HCT116 (cell line): ENCODE measurements around the gene GALNS. TPM values are rescaled to one million over a fixed set of nuclear protein-coding genes. Genes with fewer than 3 reads are reported as not detected.

Experiments used
- ATAC-seq: fragments of 200-7000 bp; cut with Tn5 transposase; 2 replicates; pipeline ENCODE4 v1.9.1; 2020; ENCODE audit warnings: mild to moderate bottlenecking, moderate library complexity
- BruUV-seq: library from RNA; stranded (reverse); fragments of 400-500 nt; replicated peaks from 2 replicates; lab custom pipeline; 2021; lab: Mats Ljungman, UMichigan
- CTCF ChIA-PET: fragments of 300-600 bp; sonication (Branson Sonifier 250); formaldehyde crosslinking; loops from one replicate; lab custom pipeline; 2021; ENCODE audit warnings: antibody characterized with exemption; lab: Charles Lee
- POLR2A ChIA-PET: fragments of 300-600, 350-600 bp; sonication (Branson Sonifier 250); formaldehyde crosslinking; loops from one replicate; lab custom pipeline; 2021; ENCODE audit warnings: antibody characterized with exemption; lab: Charles Lee
- RAD21 ChIA-PET, 2 experiments: fragments of 300-600 bp; sonication (Branson Sonifier 250); formaldehyde crosslinking; loops; one replicate each; lab custom pipeline; 2023; ENCODE audit warnings: low total read pairs in 2 of 2; ENCODE audit not compliant: uncharacterized antibody in 2 of 2, unreplicated experiment in 2 of 2, low non-redundant PET in 1 of 2; lab: Charles Lee
- DNase-seq: peaks from one replicate; pipeline ENCODE4 v3.0.0-alpha.2; 2010; ENCODE audit warnings: low read depth, low spot score
- H2AFZ ChIP-seq: fragments of 200-600 bp; shearing (Covaris generic), sonication (generic); 2 replicates; pipeline ENCODE4 v1.6.1; 2017; ENCODE audit warnings: low read depth, mixed run types, mixed read lengths, antibody characterized with exemption, low read length; ENCODE audit not compliant: poor library complexity, severe bottlenecking
- H3K27ac ChIP-seq: 2 replicates; pipeline ENCODE4 v1.5.1; 2012; ENCODE audit warnings: low read depth, low read length
- H3K27me3 ChIP-seq: fragments of 200-600 bp; sonication (generic); 2 replicates; pipeline ENCODE4 v1.6.1; 2016; ENCODE audit warnings: mixed run types, low read length, mixed read lengths; ENCODE audit not compliant: insufficient read depth
- H3K36me3 ChIP-seq, 2 experiments: fragments of 200-500 bp in 1 of 2; fragments of 200-600 bp in 1 of 2; sonication (Bioruptor generic) in 1 of 2; sonication (generic) in 1 of 2; 2 replicates each; pipeline versions ENCODE4 v1.5.1 to v1.6.1; 2014 to 2016; ENCODE audit warnings: low read length in 2 of 2, inconsistent platforms in 1 of 2, mixed read lengths in 1 of 2, mixed run types in 1 of 2; ENCODE audit not compliant: insufficient read depth in 2 of 2, control insufficient read depth in 1 of 2
- H3K4me1 ChIP-seq, 2 experiments: fragments of 200-600 bp in 1 of 2; sonication (generic) in 1 of 2; 2 replicates each; pipeline versions ENCODE4 v1.5.1 to v1.6.1; 2012 to 2017; ENCODE audit warnings: low read length in 2 of 2, inconsistent platforms in 1 of 2, mild to moderate bottlenecking in 1 of 2, mixed read lengths in 1 of 2, mixed run types in 1 of 2, moderate library complexity in 1 of 2; ENCODE audit not compliant: insufficient read depth in 2 of 2, control insufficient read depth in 1 of 2
- H3K4me2 ChIP-seq: fragments of 200-600 bp; sonication (generic); 2 replicates; pipeline ENCODE4 v1.6.1; 2017; ENCODE audit warnings: mixed run types, low read length, mixed read lengths
- H3K4me3 ChIP-seq, 2 experiments: fragments of 200-600 bp in 1 of 2; sonication (generic) in 1 of 2; replicated peaks in 1 of 2; 2 replicates each; pipeline ENCODE4 v1.5.1; 2011 to 2016; ENCODE audit warnings: low read length in 2 of 2, control low read depth in 1 of 2, low read depth in 1 of 2, mild to moderate bottlenecking in 1 of 2, mixed read lengths in 1 of 2, mixed run types in 1 of 2
- H3K79me2 ChIP-seq: fragments of 200-600 bp; sonication (generic); 2 replicates; pipeline ENCODE4 v1.6.1; 2017; ENCODE audit warnings: mild to moderate bottlenecking, mixed run types, low read length, moderate library complexity, mixed read lengths; ENCODE audit not compliant: insufficient read depth
- H3K9ac ChIP-seq: fragments of 200-600 bp; sonication (generic); 2 replicates; pipeline ENCODE4 v1.6.1; 2016; ENCODE audit warnings: low read length, mixed read lengths
- H3K9me2 ChIP-seq: fragments of 200-600 bp; sonication (generic), shearing (Covaris generic); 2 replicates; pipeline ENCODE4 v1.6.1; 2017; ENCODE audit warnings: mixed run types, mild to moderate bottlenecking, moderate library complexity; ENCODE audit not compliant: insufficient read depth
- H3K9me3 ChIP-seq, 2 experiments: fragments of 200-500 bp in 1 of 2; fragments of 200-600 bp in 1 of 2; sonication (Bioruptor generic) in 1 of 2; sonication (generic) in 1 of 2; 2 replicates each; pipeline ENCODE4 v1.6.1; 2014 to 2017; ENCODE audit warnings: low read length in 2 of 2, mixed read lengths in 2 of 2, inconsistent platforms in 1 of 2, low read depth in 1 of 2, mild to moderate bottlenecking in 1 of 2, mixed run types in 1 of 2, moderate library complexity in 1 of 2; ENCODE audit not compliant: control insufficient read depth in 1 of 2, insufficient read depth in 1 of 2
- H4K20me1 ChIP-seq: fragments of 200-600 bp; sonication (generic), shearing (Covaris generic); 2 replicates; pipeline ENCODE4 v1.6.1; 2017; ENCODE audit warnings: mixed run types, mild to moderate bottlenecking, moderate library complexity; ENCODE audit not compliant: insufficient read depth
- CBX3 ChIP-seq: IDR thresholded peaks from 2 replicates; pipeline ENCODE4 v1.6.1; 2012; ENCODE audit warnings: low read depth
- FOSL1 ChIP-seq: IDR thresholded peaks from 2 replicates; pipeline ENCODE4 v1.6.1; 2012; ENCODE audit warnings: low read depth
- JUND ChIP-seq: IDR thresholded peaks from 2 replicates; pipeline ENCODE4 v1.6.1; 2012
- RAD21 ChIP-seq: IDR thresholded peaks from 2 replicates; pipeline ENCODE4 v1.6.1; 2012; ENCODE audit warnings: low read depth, mild to moderate bottlenecking
- SIN3A ChIP-seq: IDR thresholded peaks from 2 replicates; pipeline ENCODE4 v1.6.1; 2012; ENCODE audit warnings: low read depth
- SRF ChIP-seq: IDR thresholded peaks from 2 replicates; pipeline ENCODE4 v1.6.1; 2012; ENCODE audit warnings: low read depth
- ZFX ChIP-seq: fragments of 450-650 bp; IDR thresholded peaks from 2 replicates; pipeline ENCODE4 v1.6.1; 2017
- intact Hi-C: fragments of 100-400 bp; cut with micrococcal nuclease; formaldehyde crosslinking; loops from 2 replicates; pipeline ENCODE4 v1.10.0; 2022
- total RNA-seq: library from RNA; stranded (reverse); gene quantifications from one replicate; pipeline ENCODE4 v1.2.1, GENCODE V29; 2021; ENCODE audit not compliant: unreplicated experiment
- TF ChIP-seq, protein P1 (sequence below), 3 experiments: fragments of 200-600 bp in 1 of 3; sonication (generic) in 1 of 3; IDR thresholded peaks in 2 of 3; conservative IDR thresholded peaks in 1 of 3; 2 replicates each; pipeline ENCODE4 v1.5.1; 2012 to 2017; ENCODE audit warnings: low read depth in 2 of 3, low read length in 2 of 3, antibody characterized with exemption in 1 of 3, borderline replicate concordance in 1 of 3, control low read depth in 1 of 3, mild to moderate bottlenecking in 1 of 3, mixed read lengths in 1 of 3, mixed run types in 1 of 3, moderate library complexity in 1 of 3; ENCODE audit not compliant: insufficient read depth in 1 of 3

Gene GALNS
- total RNA-seq, 1 experiment from 2014 or later = 44.6 TPM

DNA sequence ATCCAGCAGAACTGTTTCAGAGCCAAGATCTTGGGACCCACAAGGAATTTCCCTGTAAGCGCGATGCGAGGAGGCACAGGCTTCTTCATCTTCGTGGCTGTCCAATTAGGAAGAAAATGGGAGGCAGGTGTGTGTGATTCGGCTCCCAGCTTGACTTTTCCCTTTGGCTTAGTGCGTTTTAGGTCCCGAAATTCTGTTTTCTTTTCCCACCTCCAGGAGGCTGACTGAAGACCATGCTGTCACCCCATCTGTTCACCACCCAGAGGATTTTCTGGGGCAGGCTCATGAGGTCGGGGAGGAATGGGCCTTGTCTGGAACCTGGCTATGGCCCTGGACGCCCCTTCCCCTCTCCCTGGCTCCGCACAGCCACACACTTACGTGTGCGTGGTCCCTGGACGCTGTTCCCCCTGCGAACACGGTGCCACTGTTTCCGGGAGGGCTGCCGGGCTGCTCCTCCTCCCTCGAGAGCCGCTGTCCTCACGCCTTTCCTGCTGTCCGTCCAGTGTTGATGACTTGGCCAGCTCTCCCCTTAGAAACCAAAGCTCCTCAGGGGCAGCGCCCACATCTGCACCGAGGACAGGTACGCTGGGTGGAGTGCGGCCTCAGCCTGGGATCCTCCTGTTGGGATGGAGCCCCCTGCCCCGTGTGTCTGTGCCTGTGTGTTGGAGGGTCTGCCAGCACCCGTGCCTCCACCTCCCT, 12.4 kb upstream of the GALNS start:
- TF ChIP-seq RAD21 (no peak), SRF (no peak), SIN3A (no peak), ZFX (no peak), FOSL1 (no peak), CBX3 (no peak), JUND (no peak)
- TF ChIP-seq, protein P1, sequence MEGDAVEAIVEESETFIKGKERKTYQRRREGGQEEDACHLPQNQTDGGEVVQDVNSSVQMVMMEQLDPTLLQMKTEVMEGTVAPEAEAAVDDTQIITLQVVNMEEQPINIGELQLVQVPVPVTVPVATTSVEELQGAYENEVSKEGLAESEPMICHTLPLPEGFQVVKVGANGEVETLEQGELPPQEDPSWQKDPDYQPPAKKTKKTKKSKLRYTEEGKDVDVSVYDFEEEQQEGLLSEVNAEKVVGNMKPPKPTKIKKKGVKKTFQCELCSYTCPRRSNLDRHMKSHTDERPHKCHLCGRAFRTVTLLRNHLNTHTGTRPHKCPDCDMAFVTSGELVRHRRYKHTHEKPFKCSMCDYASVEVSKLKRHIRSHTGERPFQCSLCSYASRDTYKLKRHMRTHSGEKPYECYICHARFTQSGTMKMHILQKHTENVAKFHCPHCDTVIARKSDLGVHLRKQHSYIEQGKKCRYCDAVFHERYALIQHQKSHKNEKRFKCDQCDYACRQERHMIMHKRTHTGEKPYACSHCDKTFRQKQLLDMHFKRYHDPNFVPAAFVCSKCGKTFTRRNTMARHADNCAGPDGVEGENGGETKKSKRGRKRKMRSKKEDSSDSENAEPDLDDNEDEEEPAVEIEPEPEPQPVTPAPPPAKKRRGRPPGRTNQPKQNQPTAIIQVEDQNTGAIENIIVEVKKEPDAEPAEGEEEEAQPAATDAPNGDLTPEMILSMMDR (IDR thresholded peaks at IDR 0.05 in 2 of 3, conservative IDR thresholded peaks at IDR 0.05 in 1 of 3; ENCODE audit: borderline replicate concordance in 1 of 3, insufficient read depth in 1 of 3, low read depth in 2 of 3, low read length in 2 of 3) = no peak
- ChIA-PET POLR2A (no interaction called here), CTCF (no interaction called here), RAD21 (no interaction called here)
- H3K4me2 ChIP-seq = no peak overlapping the region
- no peaks in the 10 kb centered on the region for H3K9me2 ChIP-seq
- no peaks in the 10 kb centered on the region for H3K27me3 ChIP-seq
- no peaks in the 10 kb centered on the region for H3K36me3 ChIP-seq
- H2AFZ ChIP-seq = no peak overlapping the region
- H3K27ac ChIP-seq = no peak overlapping the region
- no peaks in the 10 kb centered on the region for H3K79me2 ChIP-seq
- H3K9ac ChIP-seq = no peak overlapping the region
- no peaks in the 10 kb centered on the region for H4K20me1 ChIP-seq
- DNase-seq (no peak), ATAC-seq (no peak)
- H3K4me1 ChIP-seq = no peaks in the 10 kb centered on the region
- intact Hi-C loops = no loop called here
- no TSS peak for BruUV-seq
- H3K4me3 ChIP-seq = no peak overlapping the region
- H3K9me3 ChIP-seq = no peaks in the 10 kb centered on the region
